ENCODE results near the gene SORCS2.

The SORCS2 gene

DNA sequence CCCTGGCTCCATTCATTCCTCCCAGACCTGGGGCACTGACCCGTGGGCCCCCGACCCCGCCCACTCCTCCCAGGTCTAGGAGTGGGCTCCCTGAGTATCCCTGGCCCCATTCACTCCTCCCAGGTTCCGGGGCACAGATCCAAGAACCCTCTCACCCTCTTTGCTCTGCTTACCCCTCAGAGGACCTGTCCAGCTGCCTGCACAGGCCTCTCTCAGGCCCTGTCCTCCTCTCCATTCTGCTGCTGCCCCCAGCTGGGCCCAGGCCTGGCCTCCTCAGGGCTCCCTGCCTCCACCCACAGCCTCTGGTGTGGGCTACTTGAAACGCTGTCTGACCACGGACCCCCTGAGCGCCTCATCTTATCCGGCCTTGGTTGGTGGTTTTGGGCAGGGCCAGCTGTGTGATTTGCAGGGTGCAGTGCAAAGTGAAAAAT is 460.1 kb downstream of the SORCS2 start:
- Histone ChIP-seq H3K27ac (ENCODE audit: low read depth, low read length) (no peak overlapping the region), H4K20me1 (ENCODE audit: control insufficient read depth, insufficient read depth, low read depth, low read length) (no peaks in the 10 kb centered on the region), H3F3A (ENCODE audit: control insufficient read depth, insufficient read depth) (peaks cover 3% of the 10 kb centered on the region; the same call in 1 of the 2 replicates), H3K4me3 (ENCODE audit: low read length) (no peak overlapping the region), H3K79me2 (ENCODE audit: control insufficient read depth, low read length) (no peaks in the 10 kb centered on the region), H3K4me2 (ENCODE audit: low read length) (no peak overlapping the region), H3K4me1 (ENCODE audit: control insufficient read depth, low read length) (peaks cover 41% of the 10 kb centered on the region), H3K9me2 (replicated peaks; ENCODE audit: control insufficient read depth, low read length) (no peaks in the 10 kb centered on the region), H3K36me3 (ENCODE audit: control insufficient read depth, low read length) (no peaks in the 10 kb centered on the region), H3K27me3 (ENCODE audit: control insufficient read depth, low read length) (no peaks in the 10 kb centered on the region), H3K9me3 (ENCODE audit: control insufficient read depth, insufficient read depth, low read length) (no peaks in the 10 kb centered on the region)
- TF ChIP-seq EZH2phosphoT487 (IDR thresholded peaks at IDR 0.05; ENCODE audit: borderline replicate concordance, low read length), result no peak
- TF ChIP-seq, protein P1, sequence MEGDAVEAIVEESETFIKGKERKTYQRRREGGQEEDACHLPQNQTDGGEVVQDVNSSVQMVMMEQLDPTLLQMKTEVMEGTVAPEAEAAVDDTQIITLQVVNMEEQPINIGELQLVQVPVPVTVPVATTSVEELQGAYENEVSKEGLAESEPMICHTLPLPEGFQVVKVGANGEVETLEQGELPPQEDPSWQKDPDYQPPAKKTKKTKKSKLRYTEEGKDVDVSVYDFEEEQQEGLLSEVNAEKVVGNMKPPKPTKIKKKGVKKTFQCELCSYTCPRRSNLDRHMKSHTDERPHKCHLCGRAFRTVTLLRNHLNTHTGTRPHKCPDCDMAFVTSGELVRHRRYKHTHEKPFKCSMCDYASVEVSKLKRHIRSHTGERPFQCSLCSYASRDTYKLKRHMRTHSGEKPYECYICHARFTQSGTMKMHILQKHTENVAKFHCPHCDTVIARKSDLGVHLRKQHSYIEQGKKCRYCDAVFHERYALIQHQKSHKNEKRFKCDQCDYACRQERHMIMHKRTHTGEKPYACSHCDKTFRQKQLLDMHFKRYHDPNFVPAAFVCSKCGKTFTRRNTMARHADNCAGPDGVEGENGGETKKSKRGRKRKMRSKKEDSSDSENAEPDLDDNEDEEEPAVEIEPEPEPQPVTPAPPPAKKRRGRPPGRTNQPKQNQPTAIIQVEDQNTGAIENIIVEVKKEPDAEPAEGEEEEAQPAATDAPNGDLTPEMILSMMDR (IDR thresholded peaks at IDR 0.05; ENCODE audit: low read depth, low read length, poor library complexity, severe bottlenecking), result no peak

DNA sequence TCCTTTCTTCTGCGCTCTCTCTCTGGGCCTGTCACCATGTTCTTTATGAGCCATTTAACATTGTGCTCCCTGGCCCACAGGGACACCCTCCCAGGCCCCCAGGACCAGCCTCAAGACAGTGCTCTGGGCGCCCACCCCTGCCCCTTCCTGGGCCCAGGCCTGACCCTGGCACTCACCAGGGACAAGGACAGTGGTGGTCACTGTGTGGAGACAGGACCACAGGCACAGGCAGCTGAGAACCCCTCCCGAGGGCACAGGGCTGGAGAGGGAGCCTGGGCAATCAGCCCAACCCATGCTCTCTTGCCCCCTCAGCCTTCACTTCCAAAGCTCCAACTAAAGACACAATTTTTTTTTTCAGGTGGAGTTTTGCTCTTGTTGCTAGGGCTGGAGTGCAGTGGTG is 460.6 kb downstream of the SORCS2 start:
- H3K9me2 ChIP-seq (replicated peaks; ENCODE audit: control insufficient read depth, low read length), result no peaks in the 10 kb centered on the region
- H3K9me3 ChIP-seq (ENCODE audit: control insufficient read depth, insufficient read depth, low read length), result no peaks in the 10 kb centered on the region
- TF ChIP-seq EZH2phosphoT487 (IDR thresholded peaks at IDR 0.05; ENCODE audit: borderline replicate concordance, low read length), result no peak
- TF ChIP-seq, protein P1 (IDR thresholded peaks at IDR 0.05; ENCODE audit: low read depth, low read length, poor library complexity, severe bottlenecking), result no peak
- H3F3A ChIP-seq (ENCODE audit: control insufficient read depth, insufficient read depth), result peaks cover 3% of the 10 kb centered on the region; the same call in 1 of the 2 replicates
- H3K4me1 ChIP-seq (ENCODE audit: control insufficient read depth, low read length), result peaks cover 40% of the 10 kb centered on the region
- no peaks in the 10 kb centered on the region for H4K20me1 ChIP-seq (ENCODE audit: control insufficient read depth, insufficient read depth, low read depth, low read length)
- no peaks in the 10 kb centered on the region for H3K27me3 ChIP-seq (ENCODE audit: control insufficient read depth, low read length)
- no peaks in the 10 kb centered on the region for H3K36me3 ChIP-seq (ENCODE audit: control insufficient read depth, low read length)
- H3K4me3 ChIP-seq (ENCODE audit: low read length), result no peak overlapping the region
- H3K27ac ChIP-seq (ENCODE audit: low read depth, low read length), result no peak overlapping the region
- H3K79me2 ChIP-seq (ENCODE audit: control insufficient read depth, low read length), result no peaks in the 10 kb centered on the region
- H3K4me2 ChIP-seq (ENCODE audit: low read length), result no peak overlapping the region

DNA sequence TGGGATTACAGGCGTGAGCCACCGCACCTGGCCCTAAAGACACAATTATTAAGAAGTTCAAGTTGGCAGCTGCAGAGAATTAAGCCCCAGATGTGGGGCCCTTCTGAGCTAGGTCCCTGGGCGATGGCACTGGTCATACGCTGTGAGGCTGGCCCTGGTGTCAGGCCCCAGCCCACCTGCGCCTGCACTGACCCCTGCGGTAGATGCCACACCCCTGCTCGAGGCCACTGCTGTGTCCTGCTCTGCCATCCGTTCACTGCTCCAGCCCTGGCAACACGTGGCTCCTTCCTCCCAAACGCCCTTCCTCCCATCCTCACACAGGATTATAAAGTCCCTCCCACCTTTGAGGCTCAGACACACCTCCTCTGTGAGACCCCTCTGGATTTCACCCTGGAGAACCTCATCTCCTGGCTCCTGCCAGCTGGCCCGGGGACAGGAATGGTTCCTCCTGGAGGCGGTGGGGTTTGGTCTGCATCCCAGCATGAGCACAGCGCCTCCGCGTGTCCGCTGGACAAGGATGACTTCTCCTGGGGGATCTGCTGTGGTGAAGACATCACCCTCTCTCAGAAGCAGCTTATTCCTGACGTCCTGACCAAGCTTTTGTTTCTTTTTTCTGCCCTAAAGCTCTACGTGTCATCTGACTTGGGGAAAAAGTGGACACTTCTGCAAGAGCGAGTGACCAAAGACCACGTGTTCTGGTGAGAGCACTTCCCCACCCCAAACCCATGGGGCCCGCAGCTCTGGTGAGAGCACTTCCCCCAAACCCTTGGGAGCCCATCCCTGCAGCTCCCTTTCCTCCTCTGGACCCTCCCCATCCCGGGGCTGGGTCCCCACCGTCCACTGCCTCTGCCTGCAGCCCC is 461.4 kb downstream of the SORCS2 start:
- TF ChIP-seq EZH2phosphoT487 (IDR thresholded peaks at IDR 0.05; ENCODE audit: borderline replicate concordance, low read length), result no peak
- TF ChIP-seq, protein P1 (IDR thresholded peaks at IDR 0.05; ENCODE audit: low read depth, low read length, poor library complexity, severe bottlenecking), result no peak
- Histone ChIP-seq H3F3A (ENCODE audit: control insufficient read depth, insufficient read depth) (peaks cover 3% of the 10 kb centered on the region; the same call in 1 of the 2 replicates), H3K27me3 (ENCODE audit: control insufficient read depth, low read length) (no peaks in the 10 kb centered on the region), H3K4me2 (ENCODE audit: low read length) (no peak overlapping the region), H3K9me3 (ENCODE audit: control insufficient read depth, insufficient read depth, low read length) (no peaks in the 10 kb centered on the region), H3K27ac (ENCODE audit: low read depth, low read length) (no peak overlapping the region), H3K9me2 (replicated peaks; ENCODE audit: control insufficient read depth, low read length) (no peaks in the 10 kb centered on the region), H3K4me1 (ENCODE audit: control insufficient read depth, low read length) (peaks cover 31% of the 10 kb centered on the region), H3K79me2 (ENCODE audit: control insufficient read depth, low read length) (no peaks in the 10 kb centered on the region), H4K20me1 (ENCODE audit: control insufficient read depth, insufficient read depth, low read depth, low read length) (no peaks in the 10 kb centered on the region), H3K4me3 (ENCODE audit: low read length) (no peak overlapping the region), H3K36me3 (ENCODE audit: control insufficient read depth, low read length) (no peaks in the 10 kb centered on the region)

Data from DOHH2 (cell line).